Endometrium (tissue), 2 donors: ENCODE results near the gene MAP4.

Experiments used
- FAIRE-seq: peaks from 2 replicates; lab custom pipeline; 2012; peaks lifted over from hg19 to GRCh38; lab: Jason Lieb, UNC
- donor health status: control.
- donor health status: control.

The MAP4 gene

GRCh38 chr3:47865192-47865591 is 151.0 kb downstream of the MAP4 start:
- FAIRE-seq: no peak

- FAIRE-seq: no peak
Observed at GRCh38 chr3:47863391-47864128, 152.7 kb downstream of the MAP4 start.

- no peak for FAIRE-seq
Observed at GRCh38 chr3:47859956-47860605, 156.1 kb downstream of the MAP4 start.

GRCh38 chr3:47857151-47857550 is 159.1 kb downstream of the MAP4 start:
- FAIRE-seq: no peak

- FAIRE-seq: no peak
Observed at GRCh38 chr3:47856669-47857068, 159.5 kb downstream of the MAP4 start.

GRCh38 chr3:47855461-47856383 is 160.5 kb downstream of the MAP4 start:
- FAIRE-seq: no peak

GRCh38 chr3:47854720-47855455 is 161.3 kb downstream of the MAP4 start:
- no peak for FAIRE-seq

GRCh38 chr3:47854267-47854666 is 161.9 kb downstream of the MAP4 start:
- FAIRE-seq: no peak

GRCh38 chr3:47852604-47853602 is 163.3 kb downstream of the MAP4 start:
- no peak for FAIRE-seq

- no peak for FAIRE-seq
Observed at GRCh38 chr3:47851888-47852603, 164.2 kb downstream of the MAP4 start.

- FAIRE-seq: no peak
Observed at GRCh38 chr3:47850564-47851410, 165.4 kb downstream of the MAP4 start.

- no peak for FAIRE-seq
Observed at GRCh38 chr3:47849699-47850563, 166.3 kb downstream of the MAP4 start.

GRCh38 chr3:47849186-47849698 is 167.0 kb downstream of the MAP4 start:
- no peak for FAIRE-seq

GRCh38 chr3:47848599-47849117 is 167.6 kb downstream of the MAP4 start:
- FAIRE-seq: no peak

- no peak for FAIRE-seq
Observed at GRCh38 chr3:47847801-47848518, 168.3 kb downstream of the MAP4 start.

- no peak for FAIRE-seq
Observed at GRCh38 chr3:47847260-47847659, 169.0 kb downstream of the MAP4 start.

- no peak for FAIRE-seq
Observed at GRCh38 chr3:47846880-47847248, 169.4 kb downstream of the MAP4 start.
